Measurements from ENCODE around the gene LCA5.

GRCh38 chr6:79465381-79465780, 71.8 kb downstream of the LCA5 start:
- TF ChIP-seq CTCF (IDR thresholded peaks at IDR 0.05) (no peak), POLR2A (IDR thresholded peaks at IDR 0.05) (no peak), POLR2AphosphoS5 (IDR thresholded peaks at IDR 0.05) (no peak)
